ENCODE measurements around the gene PIGC.

The PIGC gene

DNA sequence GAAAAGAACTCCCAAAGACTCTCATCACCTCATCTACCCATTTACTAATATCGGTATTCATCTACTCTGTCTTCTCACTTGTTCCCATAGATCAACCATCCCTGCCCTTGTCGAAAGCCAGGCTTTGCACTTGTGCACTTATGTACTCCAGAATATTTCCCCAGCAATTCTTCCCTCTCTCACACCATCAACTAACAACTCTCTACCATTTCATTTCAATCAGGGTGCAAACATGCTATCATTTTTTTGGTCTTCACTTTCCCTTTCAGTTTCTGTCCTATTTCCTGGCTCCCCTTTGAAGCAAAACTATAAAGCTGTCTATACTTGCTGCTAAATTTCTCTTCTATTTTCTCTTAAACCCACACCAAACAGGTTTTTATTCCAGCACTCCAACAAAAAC lies 16.7 kb downstream of the PIGC start:
- peak; percentile 20 for DNase-seq

- DNase-seq = no peak
These were observed 18.5 kb downstream of the PIGC start for GRCh38 chr1:172425339-172425738.

GRCh38 chr1:172423336-172423735 lies 20.5 kb downstream of the PIGC start:
- no peak for DNase-seq

DNA sequence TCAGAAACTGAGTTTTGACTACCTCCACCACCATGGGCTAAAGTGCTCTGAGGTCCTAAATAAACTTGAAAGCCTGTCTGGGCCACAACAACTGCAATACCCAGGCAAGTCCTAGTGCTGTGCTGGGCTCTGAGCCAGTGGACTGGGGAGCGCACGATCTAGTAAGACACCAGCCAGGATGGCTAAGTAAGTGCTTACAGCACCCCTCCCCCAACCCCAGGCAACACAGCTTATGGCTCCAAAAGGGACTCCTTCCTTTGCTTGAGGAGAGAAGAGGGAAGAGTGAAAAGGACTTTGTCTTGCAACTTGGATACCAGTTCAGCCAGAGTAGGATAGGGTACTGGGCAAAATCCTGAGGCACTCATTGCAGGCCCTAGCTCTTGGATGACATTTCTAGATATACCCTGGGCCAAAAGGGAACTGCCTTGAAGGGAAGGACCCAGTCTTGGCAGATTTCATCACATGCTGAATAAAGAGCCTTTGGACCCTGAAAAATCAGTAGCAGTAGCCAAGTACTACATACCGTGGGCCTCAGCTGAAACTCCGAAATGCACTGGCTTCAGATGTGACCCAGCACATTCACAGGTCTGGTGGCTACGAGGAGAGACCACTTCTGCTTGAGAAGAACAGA lies 21.8 kb downstream of the PIGC start:
- no peak for DNase-seq

DNA sequence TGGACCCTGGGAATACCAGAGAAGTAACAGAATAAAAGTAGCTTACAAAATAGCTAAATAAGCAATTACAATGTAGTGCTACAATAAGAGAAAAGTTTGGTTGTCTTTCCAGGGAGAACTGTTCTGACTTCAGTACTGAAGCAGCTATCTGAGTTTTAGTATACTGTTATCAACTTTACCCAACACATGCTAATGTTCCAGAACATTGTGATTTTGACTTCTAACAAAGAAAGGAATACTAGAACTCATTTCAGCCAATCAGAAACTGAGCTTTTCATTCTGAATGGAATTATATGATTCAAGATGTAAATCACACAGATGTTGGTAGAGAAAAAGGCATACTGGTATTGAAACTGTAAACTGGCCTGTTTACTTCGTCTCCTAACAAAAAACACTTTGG lies 23.5 kb downstream of the PIGC start, which contains the start of gene C1orf105:
C1orf105 (plus strand) TSS at position 301 of the 400 bp plus-strand sequence. CDS start 201 bp downstream, outside the sequence.
- no peak for DNase-seq

GRCh38 chr1:172417557-172417956 lies 26.3 kb downstream of the PIGC start:
- no peak for DNase-seq

GRCh38 chr1:172416496-172417035 lies 27.3 kb downstream of the PIGC start:
- DNase-seq = no peak

- no peak for DNase-seq
These were observed 29.5 kb downstream of the PIGC start for GRCh38 chr1:172414331-172414730.

- no peak for DNase-seq
These were observed 32.0 kb downstream of the PIGC start for GRCh38 chr1:172411791-172412338.

DNA sequence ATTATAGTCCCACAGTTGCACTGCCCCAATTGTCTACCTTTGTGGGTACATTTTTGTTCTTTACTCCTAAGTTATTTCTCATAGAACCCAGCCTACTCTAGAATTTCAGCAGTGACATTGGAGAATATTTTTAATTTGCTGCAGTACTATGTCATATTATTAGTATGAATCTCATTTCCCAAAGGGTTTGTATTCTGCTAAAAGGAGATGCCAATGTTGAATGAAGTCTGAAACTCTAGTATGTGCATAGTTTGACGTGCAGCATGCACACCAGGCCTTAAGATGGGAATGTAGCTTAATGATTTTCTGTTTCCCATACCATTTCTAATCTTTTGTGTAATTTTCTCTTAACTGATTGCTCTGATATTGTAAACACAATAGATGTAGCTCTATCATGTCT lies 33.8 kb downstream of the PIGC start:
- no peak for DNase-seq

DNA sequence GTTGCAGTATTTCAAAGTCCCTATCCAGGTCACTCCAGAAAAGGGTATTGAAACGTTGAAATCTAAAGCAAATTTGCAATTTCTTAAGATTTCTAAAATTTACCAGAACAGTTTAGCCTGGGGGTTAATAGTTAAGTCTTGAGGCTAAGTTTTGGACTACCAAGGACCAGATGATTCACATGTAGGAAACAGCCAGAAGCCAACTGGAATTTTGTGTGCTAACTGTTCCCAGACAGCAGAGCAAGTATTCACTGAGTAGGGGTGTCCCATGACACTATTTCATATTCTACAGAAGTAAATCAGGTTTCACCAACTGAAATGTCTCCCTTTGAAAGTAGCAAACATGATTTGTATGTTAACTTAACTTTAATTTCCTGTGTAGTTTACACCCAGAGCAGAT lies 34.9 kb downstream of the PIGC start:
- no peak for DNase-seq

DNA sequence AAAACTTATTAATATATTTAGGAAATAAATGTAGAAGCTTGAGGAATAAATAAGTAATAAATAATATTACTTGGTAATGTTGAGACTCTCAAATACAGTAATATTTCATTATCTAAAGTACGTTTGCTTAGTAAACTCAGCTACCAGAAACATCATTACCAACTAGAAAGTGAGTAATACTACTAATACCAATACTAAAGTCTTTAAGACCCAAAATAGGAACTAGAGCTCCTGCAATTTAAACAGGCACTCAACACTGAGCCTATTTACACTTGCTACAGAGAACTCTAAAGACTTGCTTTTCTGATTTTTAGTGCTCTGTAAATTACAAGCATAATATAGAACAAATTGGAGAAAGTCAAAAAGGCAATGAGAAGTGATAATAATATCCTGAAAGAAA lies 36.9 kb downstream of the PIGC start:
- no peak for DNase-seq

DNA sequence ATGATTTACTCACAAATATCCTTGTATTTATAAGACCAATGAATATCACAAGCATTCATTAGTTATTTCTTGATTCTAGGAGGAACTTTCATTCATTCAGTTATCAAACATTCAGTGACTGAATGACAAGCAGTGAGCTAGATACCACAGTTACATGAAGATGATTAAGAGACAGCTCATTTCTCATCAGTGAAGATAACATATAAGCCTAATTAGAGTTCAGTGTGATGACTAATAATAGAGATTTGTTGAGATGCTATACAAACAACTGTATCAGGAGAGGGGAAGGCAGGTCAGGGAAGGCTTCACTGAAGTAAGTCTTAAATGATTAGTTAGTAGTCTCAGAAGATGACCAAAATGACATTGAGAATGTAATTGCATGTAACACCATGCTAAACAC lies 38.0 kb downstream of the PIGC start:
- no peak for DNase-seq

- DNase-seq = no peak
These were observed 39.7 kb downstream of the PIGC start for GRCh38 chr1:172404121-172404520.

GRCh38 chr1:172402878-172403569 lies 40.8 kb downstream of the PIGC start:
- DNase-seq = no peak

DNA sequence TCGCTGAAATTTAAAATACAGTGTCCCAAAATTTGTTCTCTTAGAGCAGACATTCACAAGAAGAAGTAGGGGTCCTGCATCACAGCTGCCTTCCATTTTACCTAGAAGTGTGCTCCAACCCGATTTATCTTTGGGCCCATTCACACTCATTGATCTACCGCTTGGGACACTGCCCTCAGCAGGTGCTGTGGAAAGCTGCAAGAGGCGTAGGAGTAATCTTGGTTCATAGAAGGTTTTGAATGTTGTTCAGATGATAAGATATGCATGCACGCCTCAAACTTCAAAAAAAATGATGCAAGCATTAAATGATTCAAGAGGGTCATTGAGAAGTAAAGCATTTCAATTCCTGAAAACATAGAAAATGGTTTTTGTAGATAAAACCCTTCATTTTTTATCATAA lies 42.0 kb downstream of the PIGC start:
- no peak for DNase-seq

DNA sequence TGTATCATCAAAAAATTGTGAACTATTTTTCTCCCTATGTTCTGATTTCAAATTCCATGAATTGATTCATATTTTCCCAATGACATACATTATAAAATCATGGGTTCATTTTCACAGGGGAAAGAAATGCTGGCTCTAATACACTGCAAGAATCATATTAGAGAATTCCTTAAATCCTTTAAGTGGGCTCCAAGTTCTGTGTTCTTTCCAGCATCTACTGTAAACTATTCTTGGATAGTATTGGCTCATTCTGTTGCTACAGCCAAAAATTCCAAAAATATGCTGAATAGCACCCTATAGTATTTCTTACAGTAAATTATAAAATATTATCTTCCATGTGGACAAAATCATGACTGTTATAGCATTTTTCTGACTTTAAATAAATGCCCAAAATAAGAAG lies 42.4 kb downstream of the PIGC start:
- DNase-seq = no peak

DNA sequence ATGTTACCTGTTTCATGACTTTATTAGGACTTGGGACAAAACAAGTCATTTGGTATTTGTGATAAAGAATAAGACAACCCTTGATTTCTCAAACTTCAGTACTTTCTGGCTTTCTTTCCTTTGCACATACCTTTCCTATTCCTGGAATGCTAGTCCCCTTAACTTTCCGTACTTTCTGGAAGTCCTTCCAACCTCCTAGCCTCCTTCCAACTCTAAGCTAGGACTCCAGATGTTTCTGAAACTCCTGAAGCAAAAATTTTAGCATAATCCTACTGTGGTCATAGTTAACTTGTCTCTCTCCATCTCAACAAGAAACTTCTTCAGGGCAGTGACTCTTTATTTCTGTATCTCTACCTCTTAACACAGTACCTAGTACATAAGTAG lies 43.2 kb downstream of the PIGC start:
- no peak for DNase-seq

GRCh38 chr1:172399756-172400721 lies 43.8 kb downstream of the PIGC start:
- no peak for DNase-seq

DNA sequence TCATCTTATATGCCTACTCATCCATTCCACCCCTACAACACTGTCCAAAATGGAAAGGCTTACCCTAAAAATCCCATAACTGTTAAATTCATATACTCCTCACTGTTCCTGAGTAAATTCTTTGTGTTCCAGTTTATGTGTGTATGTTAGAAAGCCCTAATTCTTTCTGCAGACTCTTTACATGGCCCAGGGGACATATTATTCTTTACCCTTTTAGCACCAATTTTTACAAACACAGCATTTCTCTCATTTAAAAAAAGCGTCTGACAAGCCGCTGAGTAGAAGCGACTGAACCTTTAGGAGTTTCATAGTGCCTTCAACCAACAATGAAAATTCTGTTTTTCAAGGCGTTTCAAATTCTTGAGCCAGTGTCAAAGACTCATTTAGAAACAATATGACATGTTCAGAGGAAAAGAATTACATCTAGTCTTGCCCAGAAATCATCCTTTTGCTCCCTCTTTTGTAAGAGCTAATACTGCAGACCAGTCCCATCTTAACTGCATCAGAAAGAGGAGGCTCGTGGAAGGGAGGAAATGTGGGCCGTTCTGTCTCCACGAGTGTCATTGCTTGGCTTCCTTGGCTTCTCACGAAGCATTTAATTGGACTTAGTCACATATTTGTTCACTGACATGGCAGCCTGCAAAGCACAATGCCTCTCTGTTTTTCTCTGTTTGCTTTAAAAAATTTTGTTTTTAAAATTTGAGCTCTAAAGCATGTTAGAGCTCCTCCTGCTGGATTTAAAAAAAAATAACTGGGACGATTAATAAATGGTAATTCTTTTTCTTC lies 44.7 kb downstream of the PIGC start:
- DNase-seq = peak; percentile 73

- no peak for DNase-seq
These were observed 45.7 kb downstream of the PIGC start for GRCh38 chr1:172398193-172398592.

DNA sequence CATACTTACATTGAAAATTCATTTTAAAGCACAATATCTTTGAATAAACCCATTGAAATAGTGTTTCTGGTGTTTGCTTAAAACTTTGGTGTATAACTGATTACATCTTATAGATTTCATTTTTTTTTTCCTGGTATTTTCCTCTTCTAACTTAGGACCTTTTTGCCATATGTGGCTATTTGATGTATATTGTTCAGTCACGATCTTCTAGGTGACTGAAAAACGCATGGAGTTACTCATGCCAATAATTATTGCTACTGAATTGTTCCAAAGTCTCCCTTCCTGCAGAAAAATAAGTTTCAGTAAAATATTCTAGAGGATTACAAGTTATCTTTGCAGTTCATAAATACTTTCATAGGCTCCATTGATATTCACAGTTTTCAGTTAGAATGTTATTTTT lies 46.2 kb downstream of the PIGC start:
- no peak for DNase-seq
